ENCODE data around the gene UBALD1. TPM values are rescaled to one million over a fixed set of nuclear protein-coding genes. Genes with fewer than 3 reads are reported as not detected.
A peak's percentile ranks its signal among the peaks of the same experiment; 100 is the strongest.

UBALD1 gene
- 17.2 and 23.4 TPM in 2 replicates for total RNA-seq

DNA sequence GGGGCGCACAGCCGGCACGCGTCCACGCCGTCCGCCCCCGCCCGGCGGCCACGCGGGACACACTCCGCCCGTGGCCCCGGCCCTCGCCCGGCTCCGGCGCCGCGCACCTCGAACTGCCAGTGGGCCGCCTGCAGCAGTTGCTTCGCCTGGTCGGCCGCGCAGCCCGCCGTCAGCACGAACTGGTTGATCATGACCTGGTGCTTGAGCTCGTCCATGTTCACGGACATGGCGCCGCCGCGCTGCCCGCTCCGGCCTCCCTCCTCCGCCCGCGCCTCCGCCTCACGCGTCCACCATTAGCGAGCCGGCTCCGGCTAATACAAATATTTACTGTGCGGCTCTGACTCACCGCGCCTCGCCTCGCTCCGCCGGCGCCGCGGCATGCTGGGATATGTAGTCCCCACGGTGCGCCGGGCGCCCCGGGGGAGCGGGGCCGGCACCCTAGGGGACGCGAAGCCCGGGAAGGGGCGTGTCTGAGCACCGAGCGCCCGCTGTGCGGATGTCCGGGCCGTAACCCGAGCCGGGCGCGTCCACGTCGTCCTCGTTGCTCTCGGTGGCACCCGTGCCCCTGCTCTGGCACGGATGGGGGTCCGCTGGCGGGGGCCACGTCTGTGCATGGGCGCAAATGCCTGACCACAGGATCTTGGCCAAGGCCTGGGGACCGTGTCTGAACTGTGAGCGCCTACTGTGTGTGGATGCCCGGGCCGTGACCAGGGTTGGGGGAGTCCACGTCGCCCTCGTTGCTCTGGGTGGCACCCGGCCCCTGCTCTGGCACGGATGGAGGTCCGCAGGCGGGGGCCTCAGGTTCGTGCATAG lies at the start of gene UBALD1:
TSS of gene UBALD1 (minus strand) at position 318 of the 813 bp plus-strand sequence. CDS start at position 227, 91 bp downstream.
- POLR2A ChIA-PET = interaction anchor here (1.0 to 4.7 kb wide), 4 partner anchors 10 to 76 kb away, joined by 3 to 51 read pairs (median 8); partner anchors contain the start of genes CDIP1 and MGRN1
- peak; percentile 64 for ATAC-seq (ENCODE audit: low read depth)
- CTCF ChIA-PET = interaction anchor here (1.5 to 3.0 kb wide), 3 partner anchors 10 to 109 kb away, joined by 4 to 21 read pairs (median 12); partner anchors contain the start of gene MGRN1

DNA sequence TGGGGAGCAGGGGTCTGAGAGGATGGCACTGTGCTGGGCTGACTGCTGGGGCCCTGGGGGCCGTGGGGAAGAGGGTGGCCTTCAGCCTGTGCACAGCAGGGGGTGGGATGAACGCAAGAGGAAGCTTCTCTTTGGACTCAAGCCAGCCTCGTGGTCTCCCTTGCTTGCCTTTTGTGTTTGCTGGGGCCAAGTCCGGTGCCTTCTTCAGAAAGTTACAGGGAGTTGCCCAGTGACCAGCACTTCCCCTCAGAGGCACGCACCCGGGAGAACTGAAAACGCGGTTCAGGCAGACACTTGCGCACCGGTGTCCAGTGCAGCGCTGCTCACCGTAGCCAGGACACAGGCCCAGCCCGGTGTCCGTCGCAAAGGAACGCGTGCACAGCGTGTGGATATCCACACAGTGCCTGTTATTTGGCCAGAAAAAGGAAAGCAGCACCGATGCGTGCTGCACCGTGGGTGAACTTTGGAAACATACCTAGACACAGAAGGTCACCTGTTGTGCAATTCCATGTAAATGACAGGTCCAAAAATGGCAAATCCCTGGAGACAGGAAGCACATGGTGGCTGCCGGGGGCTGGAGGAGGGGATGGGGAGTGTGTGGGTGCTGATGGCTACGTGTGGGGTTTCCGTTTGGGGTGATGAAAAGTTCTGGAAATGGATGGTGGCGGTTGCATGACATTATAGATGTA lies 49.2 kb upstream of the UBALD1 start:
- intact Hi-C loops (cut with micrococcal nuclease) = no loop called here
- ATAC-seq (ENCODE audit: low read depth) (peak; percentile 46), DNase-seq (no peak)
- H3K27ac Mint-ChIP-seq = peak overlapping the region; percentile 42
- ChIA-PET POLR2A (no interaction called here), CTCF (no interaction called here)
- peaks cover 24% of the 10 kb centered on the region for H3K4me1 Mint-ChIP-seq
- TF ChIP-seq, protein P1, sequence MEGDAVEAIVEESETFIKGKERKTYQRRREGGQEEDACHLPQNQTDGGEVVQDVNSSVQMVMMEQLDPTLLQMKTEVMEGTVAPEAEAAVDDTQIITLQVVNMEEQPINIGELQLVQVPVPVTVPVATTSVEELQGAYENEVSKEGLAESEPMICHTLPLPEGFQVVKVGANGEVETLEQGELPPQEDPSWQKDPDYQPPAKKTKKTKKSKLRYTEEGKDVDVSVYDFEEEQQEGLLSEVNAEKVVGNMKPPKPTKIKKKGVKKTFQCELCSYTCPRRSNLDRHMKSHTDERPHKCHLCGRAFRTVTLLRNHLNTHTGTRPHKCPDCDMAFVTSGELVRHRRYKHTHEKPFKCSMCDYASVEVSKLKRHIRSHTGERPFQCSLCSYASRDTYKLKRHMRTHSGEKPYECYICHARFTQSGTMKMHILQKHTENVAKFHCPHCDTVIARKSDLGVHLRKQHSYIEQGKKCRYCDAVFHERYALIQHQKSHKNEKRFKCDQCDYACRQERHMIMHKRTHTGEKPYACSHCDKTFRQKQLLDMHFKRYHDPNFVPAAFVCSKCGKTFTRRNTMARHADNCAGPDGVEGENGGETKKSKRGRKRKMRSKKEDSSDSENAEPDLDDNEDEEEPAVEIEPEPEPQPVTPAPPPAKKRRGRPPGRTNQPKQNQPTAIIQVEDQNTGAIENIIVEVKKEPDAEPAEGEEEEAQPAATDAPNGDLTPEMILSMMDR (IDR thresholded peaks at IDR 0.05) = no peak
- H3K9me3 Mint-ChIP-seq = no peaks in the 10 kb centered on the region
- H3K36me3 Mint-ChIP-seq (ENCODE audit: low read depth) = peaks cover 34% of the 10 kb centered on the region
- no peaks in the 10 kb centered on the region for H3K27me3 Mint-ChIP-seq
- H3K4me3 Mint-ChIP-seq = no peak overlapping the region

More for the DNA sequence above, at the start of gene UBALD1:
- Mint-ChIP-seq H3K9me3 (no peaks in the 10 kb centered on the region), H3K4me3 (peak within 1 kb of the TSS; percentile 92), H3K27me3 (no peaks in the 10 kb centered on the region), H3K4me1 (peaks cover 33% of the 10 kb centered on the region), H3K27ac (peak within 1 kb of the TSS; percentile 92), H3K36me3 (ENCODE audit: low read depth) (peaks cover 2% of the 10 kb centered on the region)
- peak; percentile 87 for DNase-seq
- intact Hi-C loops (cut with micrococcal nuclease) = loop anchor here (1.0 to 5.0 kb wide), 3 partner anchors 76 to 342 kb away; partner anchors contain the start of genes CDIP1, PAM16 and TFAP4
- TF ChIP-seq, protein P1 (IDR thresholded peaks at IDR 0.05) = no peak

DNA sequence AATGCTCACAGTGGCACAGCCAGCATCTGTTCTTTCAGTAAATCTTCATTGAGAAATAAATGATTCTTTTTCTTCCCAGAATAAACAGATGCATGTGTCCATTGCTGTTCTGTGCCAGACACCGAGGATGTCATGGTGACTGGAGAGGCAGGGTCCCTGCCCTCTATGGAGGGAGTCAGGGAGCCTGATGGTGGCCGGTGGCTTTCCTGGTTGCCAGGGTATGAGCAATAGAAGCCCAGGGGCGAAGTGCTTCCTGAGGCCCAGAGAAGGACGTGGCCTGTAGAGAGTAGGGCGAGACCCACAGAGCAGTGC lies 48.7 kb upstream of the UBALD1 start:
- TF ChIP-seq, protein P1 (IDR thresholded peaks at IDR 0.05) = no peak
- Mint-ChIP-seq H3K36me3 (ENCODE audit: low read depth) (peaks cover 39% of the 10 kb centered on the region), H3K4me1 (peaks cover 24% of the 10 kb centered on the region), H3K27ac (peak overlapping the region; percentile 18), H3K4me3 (no peak overlapping the region), H3K9me3 (no peaks in the 10 kb centered on the region), H3K27me3 (no peaks in the 10 kb centered on the region)
- POLR2A ChIA-PET = no interaction called here
- CTCF ChIA-PET = no interaction called here
- DNase-seq (no peak), ATAC-seq (ENCODE audit: low read depth) (no peak)
- intact Hi-C loops (cut with micrococcal nuclease) = no loop called here

DNA sequence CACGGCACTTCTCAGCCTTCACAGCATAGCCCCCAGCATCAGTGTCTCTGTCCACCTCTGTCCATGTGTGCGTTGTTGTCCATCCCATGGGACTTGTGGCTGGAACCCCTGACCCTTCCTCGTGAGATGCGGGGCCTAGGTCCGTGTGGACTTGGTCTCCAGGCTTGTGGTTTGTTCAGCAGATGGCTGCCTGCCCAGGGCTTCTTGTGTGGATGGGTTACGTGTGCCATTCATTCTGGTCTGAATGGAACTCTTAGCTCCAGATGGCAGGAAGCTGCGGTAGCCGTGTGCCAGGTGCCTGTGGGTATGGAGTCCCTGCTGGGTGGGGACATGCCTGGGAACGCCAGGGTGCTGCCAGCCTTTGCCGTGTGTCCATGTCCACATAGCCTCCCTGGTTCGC lies 47.0 kb upstream of the UBALD1 start:
- Mint-ChIP-seq H3K4me3 (no peak overlapping the region), H3K36me3 (ENCODE audit: low read depth) (peaks cover 42% of the 10 kb centered on the region), H3K27ac (no peak overlapping the region), H3K4me1 (peaks cover 24% of the 10 kb centered on the region), H3K9me3 (no peaks in the 10 kb centered on the region), H3K27me3 (no peaks in the 10 kb centered on the region)
- TF ChIP-seq, protein P1 (IDR thresholded peaks at IDR 0.05) = no peak
- CTCF ChIA-PET = no interaction called here
- DNase-seq (no peak), ATAC-seq (ENCODE audit: low read depth) (no peak)
- intact Hi-C loops (cut with micrococcal nuclease) = no loop called here
- POLR2A ChIA-PET = no interaction called here

DNA sequence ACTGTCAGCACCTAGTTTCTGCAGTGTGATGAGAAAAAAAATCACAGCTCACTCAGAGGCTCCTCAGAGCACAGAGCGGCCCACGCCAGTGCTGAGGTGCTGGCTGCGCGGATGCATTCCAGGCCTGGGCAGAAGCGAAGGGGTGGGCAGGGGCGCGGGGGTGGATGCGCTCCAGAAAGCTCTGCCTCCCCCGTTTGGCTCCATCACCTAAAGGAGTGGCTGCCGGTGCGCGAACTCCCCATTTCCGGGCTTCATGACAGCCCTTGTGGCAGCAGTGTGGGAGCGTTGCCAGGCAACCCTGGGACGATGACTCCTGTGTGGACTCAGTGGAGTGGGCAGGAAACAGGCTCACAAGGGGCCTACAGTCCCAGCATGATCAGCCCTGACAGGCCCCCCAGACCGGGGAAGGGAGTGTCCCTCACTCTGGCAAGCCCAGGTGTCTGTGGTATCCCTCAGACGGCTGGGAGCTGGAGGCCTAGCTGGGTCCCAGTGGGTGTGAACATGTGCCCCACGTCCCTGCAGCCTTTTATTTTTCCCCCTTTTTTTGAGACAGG lies 45.8 kb upstream of the UBALD1 start:
- DNase-seq (no peak), ATAC-seq (ENCODE audit: low read depth) (no peak)
- intact Hi-C loops (cut with micrococcal nuclease) = no loop called here
- peaks cover 24% of the 10 kb centered on the region for H3K4me1 Mint-ChIP-seq
- H3K27me3 Mint-ChIP-seq = no peaks in the 10 kb centered on the region
- ChIA-PET CTCF (no interaction called here), POLR2A (no interaction called here)
- peaks cover 45% of the 10 kb centered on the region for H3K36me3 Mint-ChIP-seq (ENCODE audit: low read depth)
- no peak overlapping the region for H3K27ac Mint-ChIP-seq
- H3K4me3 Mint-ChIP-seq = no peak overlapping the region
- no peaks in the 10 kb centered on the region for H3K9me3 Mint-ChIP-seq
- TF ChIP-seq, protein P1 (IDR thresholded peaks at IDR 0.05) = no peak

Data from activated B cell treated with CpG ODN at 0.5 μM for 24 hours (primary cell).